Uterus (tissue), 4 donors: ENCODE results near the gene GRIK3. TPM values are rescaled to one million over a fixed set of nuclear protein-coding genes. Genes with fewer than 3 reads are reported as not detected.

Source experiments
- DNase-seq, 2 donors: peaks; one replicate each; pipeline ENCODE4 v3.0.0-alpha.2; 2019 to 2020
- H3K27ac ChIP-seq, 2 donors: fragments of 200-600 bp; sonication (generic); 1 replicate in 1 of 2; 2 replicates in 1 of 2; pipeline ENCODE4 v1.5.1; 2016 to 2018
- H3K27me3 ChIP-seq, 2 donors: fragments of 200-600 bp; sonication (generic); one replicate each; pipeline ENCODE4 v1.5.1; 2018 to 2019; ENCODE audit warnings: control low read depth in 1 of 2
- H3K36me3 ChIP-seq, 2 donors: fragments of 200-600 bp; sonication (generic); one replicate each; pipeline ENCODE4 v1.5.1; 2019; ENCODE audit warnings: control low read depth in 1 of 2
- H3K4me1 ChIP-seq, 2 donors: fragments of 200-600 bp; sonication (generic); one replicate each; pipeline ENCODE4 v1.5.1; 2018 to 2019; ENCODE audit warnings: control low read depth in 1 of 2
- H3K4me3 ChIP-seq, 2 donors: fragments of 200-600 bp; sonication (generic); 1 replicate in 1 of 2; 2 replicates in 1 of 2; pipeline ENCODE4 v1.5.1; 2018 to 2019; ENCODE audit warnings: mild to moderate bottlenecking in 1 of 2
- H3K9me3 ChIP-seq, 2 donors: fragments of 200-600 bp; sonication (generic); one replicate each; pipeline ENCODE4 v1.5.1; 2019; ENCODE audit warnings: control low read depth in 1 of 2
- CTCF ChIP-seq, 4 experiments: fragments of 200-600 bp in 2 of 4; fragments of 450-650 bp in 2 of 4; sonication (generic) in 2 of 4; IDR thresholded peaks; one replicate each; pipeline ENCODE4 v1.5.1; 2016 to 2019; ENCODE audit warnings: antibody characterized with exemption in 4 of 4, mild to moderate bottlenecking in 2 of 4, moderate library complexity in 1 of 4
- POLR2A ChIP-seq, 2 donors: fragments of 450-650 bp; IDR thresholded peaks; one replicate each; pipeline ENCODE4 v1.6.1; 2016; ENCODE audit warnings: antibody characterized with exemption in 2 of 2, mild to moderate bottlenecking in 1 of 2, moderate library complexity in 1 of 2
- intact Hi-C: fragments of 100-400 bp; cut with DNase I; formaldehyde crosslinking; loops from one replicate; pipeline ENCODE4 v1.15.1; 2023; ENCODE audit warnings: low total_unique reads
- total RNA-seq, 4 donors: library from RNA; depleted of rRNA in 3 of 4; stranded (reverse); fragments of >200 nt in 3 of 4; gene quantifications; one replicate each; pipeline versions ENCODE4 v1.1.0 to v1.2.4, GENCODE V29; 2014 to 2023
- donor health status: DM: yes; HTN: yes; CAD: no.

Gene GRIK3
- total RNA-seq, 4 donors from 2014 or later, result 0.52 to 1.6 TPM; not detected in 2

GRCh38 chr1:36951292-36951750, 83.0 kb downstream of the GRIK3 start:
- TF ChIP-seq CTCF (IDR thresholded peaks at IDR 0.05) (no peak), POLR2A (IDR thresholded peaks at IDR 0.05) (no peak)
- intact Hi-C loops, result no loop called here
- DNase-seq, result no peak
- Histone ChIP-seq H3K9me3 (no peaks in the 10 kb centered on the region), H3K36me3 (no peaks in the 10 kb centered on the region), H3K4me1 (no peaks in the 10 kb centered on the region), H3K27ac (no peak overlapping the region), H3K4me3 (no peak overlapping the region), H3K27me3 (no peaks in the 10 kb centered on the region)

GRCh38 chr1:36950604-36951291, 83.6 kb downstream of the GRIK3 start:
- TF ChIP-seq CTCF (IDR thresholded peaks at IDR 0.05) (no peak), POLR2A (IDR thresholded peaks at IDR 0.05) (no peak)
- Histone ChIP-seq H3K9me3 (no peaks in the 10 kb centered on the region), H3K27me3 (no peaks in the 10 kb centered on the region), H3K36me3 (no peaks in the 10 kb centered on the region), H3K4me1 (no peaks in the 10 kb centered on the region), H3K4me3 (no peak overlapping the region), H3K27ac (no peak overlapping the region)
- no peak for DNase-seq
- intact Hi-C loops, result no loop called here

GRCh38 chr1:36948606-36949005, 85.7 kb downstream of the GRIK3 start:
- H3K27ac ChIP-seq, result no peak overlapping the region
- H3K4me1 ChIP-seq, result no peaks in the 10 kb centered on the region
- DNase-seq, result no peak
- no peaks in the 10 kb centered on the region for H3K36me3 ChIP-seq
- H3K4me3 ChIP-seq, result no peak overlapping the region
- TF ChIP-seq POLR2A (IDR thresholded peaks at IDR 0.05), result no peak
- no peak for TF ChIP-seq CTCF (IDR thresholded peaks at IDR 0.05)
- no peaks in the 10 kb centered on the region for H3K27me3 ChIP-seq
- intact Hi-C loops, result no loop called here
- H3K9me3 ChIP-seq, result no peaks in the 10 kb centered on the region

GRCh38 chr1:36948147-36948546, 86.2 kb downstream of the GRIK3 start:
- no peak overlapping the region for H3K4me3 ChIP-seq
- intact Hi-C loops, result no loop called here
- H3K27ac ChIP-seq, result no peak overlapping the region
- no peak for DNase-seq
- no peaks in the 10 kb centered on the region for H3K4me1 ChIP-seq
- no peaks in the 10 kb centered on the region for H3K9me3 ChIP-seq
- TF ChIP-seq CTCF (IDR thresholded peaks at IDR 0.05) (no peak), POLR2A (IDR thresholded peaks at IDR 0.05) (no peak)
- no peaks in the 10 kb centered on the region for H3K27me3 ChIP-seq
- no peaks in the 10 kb centered on the region for H3K36me3 ChIP-seq

- no peak overlapping the region for H3K27ac ChIP-seq
- no peaks in the 10 kb centered on the region for H3K27me3 ChIP-seq
- intact Hi-C loops, result no loop called here
- no peak for TF ChIP-seq POLR2A (IDR thresholded peaks at IDR 0.05)
- no peak for TF ChIP-seq CTCF (IDR thresholded peaks at IDR 0.05)
- no peaks in the 10 kb centered on the region for H3K9me3 ChIP-seq
- H3K4me1 ChIP-seq, result no peaks in the 10 kb centered on the region
- DNase-seq, result no peak
- H3K36me3 ChIP-seq, result no peaks in the 10 kb centered on the region
- H3K4me3 ChIP-seq, result no peak overlapping the region
Measured at GRCh38 chr1:36947384-36947783, 86.9 kb downstream of the GRIK3 start.
